ENCODE data around the gene GSTT2.

Gene GSTT2

GRCh38 chr22:24006207-24006913 lies 26.4 kb downstream of the GSTT2 start (continued):
- TF ChIP-seq ZNF565 (CRISPR knock-in tag; conservative IDR thresholded peaks at IDR 0.05; ENCODE audit: low read depth) (no peak), GLIS3 (CRISPR knock-in tag; IDR thresholded peaks at IDR 0.05) (no peak)

- no peak for ATAC-seq
- TF ChIP-seq POU6F1 (CRISPR knock-in tag; IDR thresholded peaks at IDR 0.05; ENCODE audit: borderline replicate concordance, low read depth), result no peak
These were observed 26.9 kb downstream of the GSTT2 start for GRCh38 chr22:24006914-24007214.

GRCh38 chr22:24007253-24008021 lies 27.5 kb downstream of the GSTT2 start:
- no peak for ATAC-seq
- no peak for TF ChIP-seq BACH2 (CRISPR knock-in tag; IDR thresholded peaks at IDR 0.05; ENCODE audit: borderline replicate concordance)
- TF ChIP-seq POU6F1 (CRISPR knock-in tag; IDR thresholded peaks at IDR 0.05; ENCODE audit: borderline replicate concordance, low read depth), result no peak
- no peak for TF ChIP-seq ZFP3 (CRISPR knock-in tag; IDR thresholded peaks at IDR 0.05)
- no peak for TF ChIP-seq ZNF8 (CRISPR knock-in tag; IDR thresholded peaks at IDR 0.05)
- no peak for TF ChIP-seq ESRRG (CRISPR knock-in tag; IDR thresholded peaks at IDR 0.05)
- TF ChIP-seq ZNF70 (CRISPR knock-in tag; IDR thresholded peaks at IDR 0.05), result no peak
- TF ChIP-seq ZNF565 (CRISPR knock-in tag; conservative IDR thresholded peaks at IDR 0.05; ENCODE audit: low read depth), result no peak
- TF ChIP-seq ZC3H10 (CRISPR knock-in tag; IDR thresholded peaks at IDR 0.05), result no peak
- TF ChIP-seq ISL1 (CRISPR knock-in tag; IDR thresholded peaks at IDR 0.05), result no peak
- no peak for TF ChIP-seq GLIS3 (CRISPR knock-in tag; IDR thresholded peaks at IDR 0.05)
- no peak for TF ChIP-seq PPARA (CRISPR knock-in tag; IDR thresholded peaks at IDR 0.05; ENCODE audit: borderline replicate concordance)
- no peak for TF ChIP-seq TSHZ2 (CRISPR knock-in tag; IDR thresholded peaks at IDR 0.05)
- TF ChIP-seq CSDC2 (CRISPR knock-in tag; IDR thresholded peaks at IDR 0.05), result no peak

GRCh38 chr22:24008022-24008283 lies 28.0 kb downstream of the GSTT2 start:
- TF ChIP-seq CREB5 (CRISPR knock-in tag; IDR thresholded peaks at IDR 0.05; ENCODE audit: low read depth) (no peak), POU6F1 (CRISPR knock-in tag; IDR thresholded peaks at IDR 0.05; ENCODE audit: borderline replicate concordance, low read depth) (no peak), ZFP3 (CRISPR knock-in tag; IDR thresholded peaks at IDR 0.05) (no peak), ZC3H10 (CRISPR knock-in tag; IDR thresholded peaks at IDR 0.05) (no peak), OSR1 (CRISPR knock-in tag; IDR thresholded peaks at IDR 0.05) (no peak), PATZ1 (CRISPR knock-in tag; IDR thresholded peaks at IDR 0.05; ENCODE audit: borderline replicate concordance) (no peak), GLIS3 (CRISPR knock-in tag; IDR thresholded peaks at IDR 0.05) (no peak), ISL1 (CRISPR knock-in tag; IDR thresholded peaks at IDR 0.05) (no peak), BACH2 (CRISPR knock-in tag; IDR thresholded peaks at IDR 0.05; ENCODE audit: borderline replicate concordance) (no peak), CSDC2 (CRISPR knock-in tag; IDR thresholded peaks at IDR 0.05) (no peak), TOX (CRISPR knock-in tag; IDR thresholded peaks at IDR 0.05; ENCODE audit: borderline replicate concordance) (no peak)
- ATAC-seq, result no peak
